K562 (cell line): ENCODE data around the gene SLC5A4. TPM values are rescaled to one million over a fixed set of nuclear protein-coding genes. Genes with fewer than 3 reads are reported as not detected.

ENCODE experiments used
- ATAC-seq: fragments of 200-7000 bp; cut with Tn5 transposase; 3 replicates; pipeline ENCODE4 v1.9.1; 2020; ENCODE audit warnings: moderate library complexity
- BruUV-seq: library from RNA; stranded (reverse); fragments of 400-500 nt; replicated peaks from 2 replicates; lab custom pipeline; 2021; lab: Mats Ljungman, UMichigan
- CTCF ChIA-PET: fragments of 300-600 bp; formaldehyde crosslinking; extraction: SDS; loops from one replicate; lab custom pipeline; 2021; ENCODE audit warnings: low intra/inter-chr PET ratio; lab: Yijun Ruan, JAX
- POLR2A ChIA-PET: fragments of 300-600, 350-650 bp; sonication (Branson Sonifier 250); formaldehyde crosslinking; extraction: SDS; loops from one replicate; lab custom pipeline; 2021; ENCODE audit warnings: antibody characterized with exemption, inconsistent platforms; lab: Yijun Ruan, JAX
- DNase-seq, 4 experiments: peaks; one replicate each; pipeline versions ENCODE4 v3.0.0 to v3.0.0-alpha.2; 2011 to 2018; ENCODE audit warnings: low spot score in 3 of 4, mixed read lengths in 3 of 4; ENCODE audit errors: extremely low read depth in 1 of 4
- FAIRE-seq: peaks from 2 replicates; lab custom pipeline; 2011; peaks lifted over from hg19 to GRCh38; lab: Jason Lieb, UNC
- H2AFZ ChIP-seq: 2 replicates; pipeline ENCODE4 v1.6.0; 2011; ENCODE audit warnings: low read depth, low read length, control low read depth, inconsistent platforms
- H3K27ac ChIP-seq: fragments of 200-600 bp; 3 replicates; pipeline ENCODE4 v1.8.0; 2011; ENCODE audit warnings: low read depth, mild to moderate bottlenecking, control low read depth, inconsistent platforms, low read length, moderate library complexity, mixed read lengths; ENCODE audit errors: extremely low read depth
- H3K27me3 ChIP-seq, 2 experiments: fragments of 300-600 bp in 1 of 2; 2 replicates in 1 of 2; 3 replicates in 1 of 2; pipeline versions ENCODE4 v1.6.0 to v1.8.0; 2011; ENCODE audit warnings: inconsistent platforms in 2 of 2, low read length in 2 of 2, mild to moderate bottlenecking in 1 of 2, mixed read lengths in 1 of 2, moderate library complexity in 1 of 2; ENCODE audit not compliant: control insufficient read depth in 2 of 2, insufficient read depth in 2 of 2
- H3K36me3 ChIP-seq: fragments of 300-600 bp; 3 replicates; pipeline ENCODE4 v1.8.0; 2011; ENCODE audit warnings: mild to moderate bottlenecking, low read length, inconsistent platforms; ENCODE audit not compliant: control insufficient read depth, insufficient read depth
- H3K4me1 ChIP-seq, 2 experiments: fragments of 200-600 bp in 1 of 2; replicated peaks in 1 of 2; 2 replicates in 1 of 2; 3 replicates in 1 of 2; pipeline versions ENCODE4 v1.5.1 to v1.8.0; 2011; ENCODE audit warnings: inconsistent platforms in 2 of 2, low read length in 2 of 2, mild to moderate bottlenecking in 1 of 2, mixed read lengths in 1 of 2, moderate library complexity in 1 of 2; ENCODE audit not compliant: control insufficient read depth in 2 of 2, insufficient read depth in 2 of 2
- H3K4me2 ChIP-seq: 2 replicates; pipeline ENCODE4 v1.6.1; 2011; ENCODE audit warnings: low read length, control low read depth, inconsistent platforms, mixed read lengths; ENCODE audit not compliant: insufficient read depth
- H3K4me3 ChIP-seq: fragments of 200-600 bp; sonication (generic), shearing (Covaris generic); 2 replicates; pipeline ENCODE4 v1.5.1; 2016; ENCODE audit warnings: control low read depth, inconsistent platforms
- H3K79me2 ChIP-seq: fragments of 200-600 bp; 3 replicates; pipeline ENCODE4 v1.8.0; 2011; ENCODE audit warnings: low read length, inconsistent platforms; ENCODE audit not compliant: control insufficient read depth, insufficient read depth
- H3K9ac ChIP-seq, 2 experiments: 2 replicates each; pipeline versions ENCODE4 v1.6.0 to v1.6.1; 2011; ENCODE audit warnings: low read depth in 2 of 2, low read length in 2 of 2, control low read depth in 1 of 2, inconsistent platforms in 1 of 2, mild to moderate bottlenecking in 1 of 2, mixed read lengths in 1 of 2; ENCODE audit not compliant: insufficient read depth in 1 of 2
- H3K9me1 ChIP-seq: one replicate; pipeline ENCODE4 v1.6.0; 2011; ENCODE audit warnings: inconsistent platforms, mild to moderate bottlenecking, low read length, moderate library complexity; ENCODE audit not compliant: control insufficient read depth, insufficient read depth
- H3K9me3 ChIP-seq: replicated peaks from 2 replicates; pipeline ENCODE4 v1.5.1; 2011; ENCODE audit warnings: low read depth, low read length, inconsistent platforms; ENCODE audit not compliant: control insufficient read depth, insufficient read depth
- H4K20me1 ChIP-seq: replicated peaks from 2 replicates; pipeline ENCODE4 v1.6.1; 2011; ENCODE audit warnings: low read length, inconsistent platforms, mixed read lengths; ENCODE audit not compliant: control insufficient read depth, insufficient read depth
- C11orf30 ChIP-seq: fragments of 450-650 bp; IDR thresholded peaks from 2 replicates; pipeline ENCODE4 v1.6.1; 2016; ENCODE audit warnings: low read depth, mild to moderate bottlenecking
- ELF2 ChIP-seq: fragments of 250-450 bp; sonication (Bioruptor Pico); IDR thresholded peaks from 2 replicates; pipeline ENCODE4 v1.5.0; 2021; ENCODE audit warnings: mild to moderate bottlenecking
- FOXK2 ChIP-seq, 2 experiments: fragments of 450-650 bp; IDR thresholded peaks in 1 of 2; conservative IDR thresholded peaks in 1 of 2; 2 replicates each; pipeline ENCODE4 v1.6.1; 2016; ENCODE audit warnings: low read depth in 2 of 2, mild to moderate bottlenecking in 1 of 2
- ILF3 ChIP-seq: fragments of 450-650 bp; IDR thresholded peaks from 2 replicates; pipeline ENCODE4 v1.6.1; 2018; ENCODE audit warnings: antibody characterized with exemption, mild to moderate bottlenecking, moderate library complexity, borderline replicate concordance
- MYNN ChIP-seq, 2 experiments: sonication (generic); formaldehyde crosslinking in 1 of 2; IDR thresholded peaks; 2 replicates each; pipeline versions ENCODE4 v1.5.0 to v1.6.1; 2016 to 2020; ENCODE audit warnings: antibody characterized with exemption in 1 of 2, missing genetic modification reagents in 1 of 2
- NFRKB ChIP-seq: fragments of 450-650 bp; IDR thresholded peaks from 2 replicates; pipeline ENCODE4 v1.6.1; 2016; ENCODE audit warnings: low read depth
- NR2F6 ChIP-seq: fragments of 450-650 bp; formaldehyde crosslinking; IDR thresholded peaks from 2 replicates; pipeline ENCODE4 v1.4.0; 2020; ENCODE audit warnings: mild to moderate bottlenecking
- RHOXF2B ChIP-seq: fragments of 250-450 bp; sonication (Bioruptor Pico); conservative IDR thresholded peaks from 2 replicates; pipeline ENCODE4 v1.5.1; 2021
- SRSF9 ChIP-seq: fragments of 200-400 bp; formaldehyde crosslinking; IDR thresholded peaks from 2 replicates; pipeline ENCODE4 v1.6.1; 2017; ENCODE audit warnings: low read depth, low read length, borderline replicate concordance
- ZC3H4 ChIP-seq: sonication (generic); formaldehyde crosslinking; IDR thresholded peaks from 2 replicates; pipeline ENCODE4 v1.9.0; 2021; ENCODE audit warnings: missing genetic modification reagents, borderline replicate concordance
- ZNF830 ChIP-seq: fragments of 250-450 bp; sonication (Bioruptor Pico); IDR thresholded peaks from 2 replicates; pipeline ENCODE4 v1.5.0; 2021; ENCODE audit warnings: mild to moderate bottlenecking
- WGBS: fragments of 100-300 bp; shearing (Covaris generic); methylation state at CpG from one replicate; pipeline ENCODE4 v1.1.6; 2016; ENCODE audit warnings: low coverage, mixed read lengths; ENCODE audit not compliant: insufficient coverage; ENCODE audit errors: missing lambda C conversion rate; 5-methylcytosine and 5-hydroxymethylcytosine counted together
- in situ Hi-C: fragments of 300-500 bp; cut with MboI; formaldehyde crosslinking; loops from 4 replicates; pipeline ENCODE4 v1.15.0; 2018; ENCODE audit warnings: inconsistent platforms, mixed read lengths
- intact Hi-C: fragments of 100-400 bp; cut with micrococcal nuclease; formaldehyde crosslinking; loops from 2 replicates; pipeline ENCODE4 v1.14.2; 2022
- polyA plus RNA-seq, 8 experiments: library from polyadenylated mRNA; depleted of rRNA in 4 of 8; stranded (reverse) in 5 of 8; unstranded in 3 of 8; fragments of >200 nt; fragmentation: Nextera tagmentation in 2 of 8; fragmentation: Illumina TruSeq in 1 of 8; extraction: Ambion mirVana in 2 of 8; extraction: Trizol in 1 of 8; gene quantifications; 2 replicates each; pipeline versions ENCODE4 v1.2.1 to v1.2.3, GENCODE V29; 2011 to 2014; ENCODE audit warnings: inconsistent platforms in 1 of 8, missing spikeins in 1 of 8
- total RNA-seq, 7 experiments: library from RNA; depleted of rRNA in 6 of 7; stranded (reverse); fragments of >200 nt in 6 of 7; fragmentation: Illumina TruSeq in 2 of 7; extraction: Trizol in 2 of 7; gene quantifications; 2 replicates each; pipeline versions ENCODE4 v1.2.1 to v1.2.3, GENCODE V29; 2011 to 2021; ENCODE audit warnings: low replicate concordance in 1 of 7

SLC5A4 gene
- total and polyA plus RNA-seq, 9 of the 15 experiments (the other 6 are each of a cell fraction or from before 2014, with no cell fraction given) = not detected

DNA sequence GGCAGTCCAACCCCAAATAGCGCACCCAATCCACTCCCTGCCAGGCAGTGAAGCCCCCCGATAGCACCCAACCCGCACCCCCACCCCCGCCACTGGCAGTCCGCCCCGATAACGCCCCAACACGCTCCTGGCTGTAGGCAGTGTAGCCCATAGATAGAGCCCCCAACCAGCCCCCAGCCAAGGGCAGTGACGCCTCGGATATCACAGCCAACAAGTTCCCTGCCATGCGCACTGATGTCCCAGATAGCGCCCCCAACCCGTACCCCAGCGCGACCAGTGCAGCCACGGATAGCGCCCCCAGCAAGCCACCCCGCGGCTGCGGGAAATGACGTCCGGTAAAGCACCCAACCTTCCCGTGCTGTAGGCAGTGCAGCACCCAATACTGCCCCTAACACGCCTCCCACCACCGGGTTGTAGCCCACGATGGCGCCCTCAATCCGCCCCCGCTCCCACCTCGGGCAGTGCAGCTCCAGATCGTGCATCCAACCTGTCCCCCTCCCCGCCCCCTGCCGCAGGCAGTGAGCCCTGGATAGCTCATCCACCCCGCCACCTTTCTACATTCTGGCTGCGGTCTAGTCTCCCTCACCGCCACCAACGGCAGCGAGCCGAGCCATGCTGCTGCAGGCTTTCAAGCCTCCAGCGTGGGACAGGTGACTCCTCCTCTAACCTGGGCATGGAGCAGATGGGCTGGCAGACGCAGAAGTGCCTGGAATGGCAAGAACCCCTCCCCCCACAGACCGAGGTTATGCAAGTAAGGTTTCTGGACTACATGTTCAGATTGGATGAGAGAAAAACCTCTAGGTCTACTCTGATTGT is 50.9 kb downstream of the SLC5A4 start:
- Histone ChIP-seq H3K9me3 (no peaks in the 10 kb centered on the region), H3K4me1 (peaks cover 0 to 26% of the 10 kb centered on the region in 2 experiments; a peak in 2 of 5 replicates), H2AFZ (no peak overlapping the region), H3K9me1 (no peaks in the 10 kb centered on the region), H3K4me2 (no peak overlapping the region), H3K9ac (no peak overlapping the region), H3K4me3 (no peak overlapping the region), H3K36me3 (no peaks in the 10 kb centered on the region), H3K27me3 (peaks cover 0 to 24% of the 10 kb centered on the region in 2 experiments; a peak in 3 of 5 replicates), H3K27ac (no peak overlapping the region), H4K20me1 (no peaks in the 10 kb centered on the region), H3K79me2 (no peaks in the 10 kb centered on the region)
- DNase-seq (no peak), ATAC-seq (no peak), FAIRE-seq (no peak)
- intact Hi-C loops = no loop called here
- POLR2A ChIA-PET = no interaction called here
- BruUV-seq = no TSS peak
- CTCF ChIA-PET = interaction anchor here (0.7 kb wide), 1 partner anchor 796 kb away, joined by 4 read pairs; no protein-coding TSS in a partner anchor
- TF ChIP-seq ELF2 (CRISPR knock-in tag) (no peak), NR2F6 (CRISPR knock-in tag) (no peak), FOXK2 (conservative IDR thresholded peaks at IDR 0.05 in 1 of 2, IDR thresholded peaks at IDR 0.05 in 1 of 2; ENCODE audit: low read depth in 2 of 2) (no peak), ZNF830 (no peak), NFRKB (no peak), ILF3 (no peak), RHOXF2B (CRISPR knock-in tag) (no peak), MYNN (IDR thresholded peaks at IDR 0.05) (no peak), MYNN (CRISPR knock-in tag; IDR thresholded peaks at IDR 0.05) (no peak), ZC3H4 (CRISPR knock-in tag) (no peak), SRSF9 (no peak), C11orf30 (no peak)
- in situ Hi-C loops = no loop called here
- 3% methylated on average over 26 of the region's 42 CpGs for WGBS
